NK-92 (cell line): Measurements from ENCODE around the gene ADAMTSL3.
"Not testable (repeated sequence)": the region's sequence is repeated elsewhere in the genome, so short reads cannot be mapped to it uniquely, and the experiment has no call there.

Experiments
- DNase-seq: peaks from one replicate; lab custom pipeline; 2025; ENCODE audit not compliant: unreplicated experiment; lab: John Stamatoyannopoulos, UW

Gene ADAMTSL3

GRCh38 chr15:84016371-84016770, 362.4 kb downstream of the ADAMTSL3 start:
- no peak for DNase-seq

GRCh38 chr15:84022516-84022915, 368.6 kb downstream of the ADAMTSL3 start:
- DNase-seq: no peak

GRCh38 chr15:84023636-84024035, 369.7 kb downstream of the ADAMTSL3 start:
- no peak for DNase-seq

GRCh38 chr15:84033793-84034553, 380.1 kb downstream of the ADAMTSL3 start:
- DNase-seq: no peak

GRCh38 chr15:84034578-84035398, 380.9 kb downstream of the ADAMTSL3 start:
- no peak for DNase-seq

GRCh38 chr15:84035399-84035766, 381.5 kb downstream of the ADAMTSL3 start:
- no peak for DNase-seq

GRCh38 chr15:84037301-84037700, 383.4 kb downstream of the ADAMTSL3 start:
- no peak for DNase-seq

- DNase-seq: not testable (repeated sequence)
These were observed 388.6 kb downstream of the ADAMTSL3 start for GRCh38 chr15:84042434-84043056.

GRCh38 chr15:84046064-84046637, 392.2 kb downstream of the ADAMTSL3 start:
- DNase-seq: no peak

GRCh38 chr15:84049480-84049879, 395.6 kb downstream of the ADAMTSL3 start:
- not testable (repeated sequence) for DNase-seq

GRCh38 chr15:84050076-84050475, 396.2 kb downstream of the ADAMTSL3 start:
- DNase-seq: no peak

- not testable (repeated sequence) for DNase-seq
These were observed 397.2 kb downstream of the ADAMTSL3 start for GRCh38 chr15:84051146-84051545.

GRCh38 chr15:84054544-84054943, 400.6 kb downstream of the ADAMTSL3 start:
- not testable (repeated sequence) for DNase-seq

- DNase-seq: no peak
These were observed 403.9 kb downstream of the ADAMTSL3 start for GRCh38 chr15:84057714-84058331.

GRCh38 chr15:84063674-84064073, 409.8 kb downstream of the ADAMTSL3 start:
- DNase-seq: not testable (repeated sequence)

- not testable (repeated sequence) for DNase-seq
These were observed 414.8 kb downstream of the ADAMTSL3 start for GRCh38 chr15:84068674-84069073.

- not testable (repeated sequence) for DNase-seq
These were observed 424.1 kb downstream of the ADAMTSL3 start for GRCh38 chr15:84078038-84078437.

GRCh38 chr15:84079325-84079884, 425.5 kb downstream of the ADAMTSL3 start:
- not testable (repeated sequence) for DNase-seq

- DNase-seq: no peak
These were observed 426.2 kb downstream of the ADAMTSL3 start for GRCh38 chr15:84079885-84080777.

- not testable (repeated sequence) for DNase-seq
These were observed 426.8 kb downstream of the ADAMTSL3 start for GRCh38 chr15:84080778-84081084.
